Neural cell (in vitro differentiated cells): ENCODE data around the gene CTRL. TPM values are rescaled to one million over a fixed set of nuclear protein-coding genes. Genes with fewer than 3 reads are reported as not detected.

ENCODE experiments used
- H2AFZ ChIP-seq: fragments of 200-600, 300-800 bp; sonication (generic), shearing (Covaris generic); 2 replicates; pipeline ENCODE4 v1.6.0; 2014; ENCODE audit warnings: low read depth, mild to moderate bottlenecking, antibody characterized with exemption, low read length, moderate library complexity
- H3F3A ChIP-seq: fragments of 200-600 bp; shearing (Covaris generic); 2 replicates; pipeline ENCODE4 v1.6.1; 2016; ENCODE audit warnings: mild to moderate bottlenecking, moderate library complexity, mixed read lengths, antibody characterized with exemption, low read length; ENCODE audit not compliant: insufficient read depth, poor library complexity, severe bottlenecking
- H3K27ac ChIP-seq: fragments of 200-600, 300-800 bp; sonication (generic), shearing (Covaris generic); 2 replicates; pipeline ENCODE4 v1.5.1; 2014; ENCODE audit warnings: mild to moderate bottlenecking, low read length, moderate library complexity
- H3K27me3 ChIP-seq: fragments of 300-800, 200-600 bp; sonication (generic), shearing (Covaris generic); 2 replicates; pipeline ENCODE4 v1.6.0; 2014; ENCODE audit warnings: mild to moderate bottlenecking, low read depth, low read length, moderate library complexity; ENCODE audit not compliant: insufficient read depth
- H3K36me3 ChIP-seq: fragments of 300-800, 200-600 bp; sonication (generic), shearing (Covaris generic); 2 replicates; pipeline ENCODE4 v1.5.1; 2014; ENCODE audit warnings: mild to moderate bottlenecking, antibody characterized with exemption, low read length, moderate library complexity; ENCODE audit not compliant: insufficient read depth
- H3K4me2 ChIP-seq: fragments of 300-800, 200-600 bp; sonication (generic), shearing (Covaris generic); 2 replicates; pipeline ENCODE4 v1.6.0; 2014; ENCODE audit warnings: mild to moderate bottlenecking, low read length
- H3K4me3 ChIP-seq: fragments of 300-800, 200-600 bp; sonication (generic), shearing (Covaris generic); 2 replicates; pipeline ENCODE4 v1.5.1; 2014; ENCODE audit warnings: mild to moderate bottlenecking, low read length, moderate library complexity
- H3K79me2 ChIP-seq: fragments of 200-600 bp; shearing (Covaris generic); replicated peaks from 2 replicates; pipeline ENCODE4 v1.6.0; 2014; ENCODE audit warnings: mild to moderate bottlenecking, low read length, moderate library complexity; ENCODE audit not compliant: insufficient read depth
- H3K9ac ChIP-seq: fragments of 300-800, 200-600 bp; sonication (generic), shearing (Covaris generic); 2 replicates; pipeline ENCODE4 v1.6.1; 2016; ENCODE audit warnings: mild to moderate bottlenecking, low read length, mixed read lengths
- H3K9me2 ChIP-seq: fragments of 200-600 bp; shearing (Covaris generic); 2 replicates; pipeline ENCODE4 v1.6.1; 2016; ENCODE audit warnings: mild to moderate bottlenecking, low read length, mixed read lengths; ENCODE audit not compliant: insufficient read depth
- H3K9me3 ChIP-seq: fragments of 200-600, 300-800 bp; sonication (generic), shearing (Covaris generic); 2 replicates; pipeline ENCODE4 v1.6.1; 2016; ENCODE audit warnings: mild to moderate bottlenecking, mixed run types, low read length, moderate library complexity, mixed read lengths
- H4K20me1 ChIP-seq: fragments of 200-600 bp; shearing (Covaris generic); 2 replicates; pipeline ENCODE4 v1.6.1; 2016; ENCODE audit warnings: mild to moderate bottlenecking, mixed run types; ENCODE audit not compliant: insufficient read depth
- CTCF ChIP-seq: fragments of 450-650 bp; IDR thresholded peaks from 2 replicates; pipeline ENCODE4 v1.5.1; 2014; ENCODE audit warnings: antibody characterized with exemption, mild to moderate bottlenecking, moderate library complexity; ENCODE audit not compliant: poor library complexity, severe bottlenecking
- EP300 ChIP-seq: fragments of 450-650 bp; conservative IDR thresholded peaks from 2 replicates; pipeline ENCODE4 v1.6.1; 2014; ENCODE audit warnings: antibody characterized with exemption, mild to moderate bottlenecking, moderate library complexity; ENCODE audit not compliant: poor library complexity, severe bottlenecking
- EZH2 ChIP-seq: fragments of 200-600, 300-800 bp; shearing (Covaris generic), sonication (generic); IDR thresholded peaks from 2 replicates; pipeline ENCODE4 v1.6.1; 2014; ENCODE audit warnings: antibody characterized with exemption, low read length, borderline replicate concordance, mild to moderate bottlenecking; ENCODE audit not compliant: insufficient read depth, poor library complexity, severe bottlenecking
- MXI1 ChIP-seq: fragments of 450-650 bp; conservative IDR thresholded peaks from 2 replicates; pipeline ENCODE4 v1.6.1; 2014; ENCODE audit warnings: antibody characterized with exemption, mild to moderate bottlenecking; ENCODE audit not compliant: poor library complexity, severe bottlenecking
- POLR2AphosphoS5 ChIP-seq: IDR thresholded peaks from 2 replicates; pipeline ENCODE4 v1.6.1; 2012
- RAD21 ChIP-seq: fragments of 450-650 bp; conservative IDR thresholded peaks from 2 replicates; pipeline ENCODE4 v1.6.1; 2014; ENCODE audit warnings: antibody characterized with exemption, mild to moderate bottlenecking, moderate library complexity
- REST ChIP-seq: IDR thresholded peaks from 2 replicates; pipeline ENCODE4 v1.6.1; 2012; ENCODE audit warnings: borderline replicate concordance
- SMC3 ChIP-seq: fragments of 450-650 bp; conservative IDR thresholded peaks from 2 replicates; pipeline ENCODE4 v1.6.1; 2014; ENCODE audit warnings: antibody characterized with exemption, mild to moderate bottlenecking, moderate library complexity; ENCODE audit not compliant: poor library complexity
- TAF1 ChIP-seq: IDR thresholded peaks from 2 replicates; pipeline ENCODE4 v1.6.1; 2012; ENCODE audit warnings: low read depth
- polyA plus RNA-seq: library from polyadenylated mRNA; depleted of rRNA; stranded (reverse); fragments of >200 nt; gene quantifications from 2 replicates; pipeline ENCODE4 v1.2.3, GENCODE V29; 2014

The CTRL gene
- polyA plus RNA-seq, 1 donor from 2014 or later = 3.8 TPM

GRCh38 chr16:67959536-67960329 lies 28.1 kb upstream of the CTRL start:
- Histone ChIP-seq H3K79me2 (no peaks in the 10 kb centered on the region), H3K36me3 (no peaks in the 10 kb centered on the region)
- TF ChIP-seq CTCF (no peak), MXI1 (no peak), EZH2 (no peak), POLR2AphosphoS5 (no peak), SMC3 (no peak), RAD21 (no peak), TAF1 (no peak), REST (no peak), EP300 (no peak)

GRCh38 chr16:67957622-67958021 lies 26.0 kb upstream of the CTRL start:
- no peaks in the 10 kb centered on the region for H4K20me1 ChIP-seq
- H3K4me3 ChIP-seq = no peak overlapping the region
- H3K4me2 ChIP-seq = no peak overlapping the region
- H3K9me2 ChIP-seq = no peaks in the 10 kb centered on the region
- no peak overlapping the region for H2AFZ ChIP-seq
- H3K79me2 ChIP-seq = no peaks in the 10 kb centered on the region
- no peaks in the 10 kb centered on the region for H3F3A ChIP-seq
- no peak for TF ChIP-seq REST
- TF ChIP-seq RAD21 = no peak
- no peak for TF ChIP-seq POLR2AphosphoS5
- no peak for TF ChIP-seq EP300
- TF ChIP-seq MXI1 = no peak
- no peak for TF ChIP-seq EZH2
- TF ChIP-seq CTCF = no peak
- TF ChIP-seq TAF1 = no peak
- TF ChIP-seq SMC3 = no peak
- no peaks in the 10 kb centered on the region for H3K36me3 ChIP-seq
- H3K9me3 ChIP-seq = no peaks in the 10 kb centered on the region
- H3K9ac ChIP-seq = no peak overlapping the region
- no peak overlapping the region for H3K27ac ChIP-seq
- no peaks in the 10 kb centered on the region for H3K27me3 ChIP-seq

More at GRCh38 chr16:67959536-67960329, 28.1 kb upstream of the CTRL start:
- H3K9ac ChIP-seq = no peak overlapping the region
- H3K27me3 ChIP-seq = no peaks in the 10 kb centered on the region
- no peaks in the 10 kb centered on the region for H3K9me3 ChIP-seq
- no peaks in the 10 kb centered on the region for H3F3A ChIP-seq
- H3K4me3 ChIP-seq = no peak overlapping the region
- no peak overlapping the region for H2AFZ ChIP-seq
- H3K4me2 ChIP-seq = no peak overlapping the region
- no peaks in the 10 kb centered on the region for H3K9me2 ChIP-seq
- H3K27ac ChIP-seq = no peak overlapping the region
- H4K20me1 ChIP-seq = no peaks in the 10 kb centered on the region
